DND-41 (cell line): ENCODE data around the gene NFX1.

ENCODE experiments used
- CTCF ChIP-seq: IDR thresholded peaks from 2 replicates; pipeline ENCODE4 v1.5.1; 2012; ENCODE audit warnings: borderline replicate concordance, low read length, moderate library complexity, mild to moderate bottlenecking; ENCODE audit not compliant: poor library complexity, severe bottlenecking; ENCODE audit errors: extremely low read depth
- EZH2 ChIP-seq: IDR thresholded peaks from 3 replicates; pipeline ENCODE4 v1.6.1; 2012; ENCODE audit warnings: borderline replicate concordance, low read depth, mild to moderate bottlenecking, moderate library complexity, low read length, inconsistent platforms; ENCODE audit not compliant: severe bottlenecking

- TF ChIP-seq CTCF = no peak
- no peak for TF ChIP-seq EZH2
Observed at GRCh38 chr9:33315371-33315770, 25.1 kb downstream of the NFX1 start.
